ENCODE measurements around the gene ANXA2.
A peak's percentile ranks its signal among the peaks of the same experiment; 100 is the strongest.

The ANXA2 gene

GRCh38 chr15:60392601-60392985 lies 5.2 kb downstream of the ANXA2 start:
- Histone ChIP-seq H3K4ac (ENCODE audit: low read depth in 1 of 2, low read length in 2 of 2) (no peak overlapping the region), H3K14ac (ENCODE audit: low read length in 2 of 2) (no peak overlapping the region), H2BK120ac (ENCODE audit: low read depth, low read length) (no peak overlapping the region), H2BK12ac (ENCODE audit: low read length in 2 of 2) (no peak overlapping the region), H3K27me3 (ENCODE audit: control insufficient read depth in 1 of 2, insufficient read depth in 1 of 2, low read length in 2 of 2) (no peaks in the 10 kb centered on the region), H3K4me3 (ENCODE audit: insufficient read depth in 1 of 2, low read depth in 1 of 2, low read length in 2 of 2) (peak overlapping the region in 1 of 2 experiments; percentile 72), H3K27ac (ENCODE audit: low read length, poor library complexity, severe bottlenecking) (peak overlapping the region; percentile 99), H2AFZ (ENCODE audit: low read depth, low read length) (no peak overlapping the region), H4K8ac (ENCODE audit: low read length) (no peak overlapping the region), H3K18ac (ENCODE audit: low read depth in 1 of 2, low read length in 2 of 2) (no peak overlapping the region), H3K4me2 (ENCODE audit: low read length, poor library complexity, severe bottlenecking) (no peak overlapping the region), H2BK15ac (ENCODE audit: low read depth, poor library complexity, severe bottlenecking) (no peak overlapping the region), H3K23ac (ENCODE audit: low read length in 2 of 2) (no peak overlapping the region), H2AK5ac (ENCODE audit: low read length, severe bottlenecking) (no peak overlapping the region), H4K91ac (ENCODE audit: low read length) (no peak overlapping the region), H3K4me1 (ENCODE audit: control insufficient read depth, insufficient read depth, low read depth, low read length) (peaks cover 12% of the 10 kb centered on the region), H2BK5ac (ENCODE audit: low read depth, low read length, poor library complexity, severe bottlenecking) (no peak overlapping the region), H3K9me3 (ENCODE audit: control insufficient read depth, low read length) (no peaks in the 10 kb centered on the region), H3K9ac (ENCODE audit: low read length) (peak overlapping the region; percentile 100), H3K79me1 (replicated peaks; ENCODE audit: low read length, poor library complexity, severe bottlenecking) (no peaks in the 10 kb centered on the region), H3K36me3 (ENCODE audit: control insufficient read depth in 1 of 2, insufficient read depth in 2 of 2, low read depth in 1 of 2, low read length in 2 of 2) (peaks cover 11 to 59% of the 10 kb centered on the region in 2 experiments)
- WGBS: 15% methylated on average over 3 of the region's 3 CpGs
- peak; percentile 91 for DNase-seq

- 16% methylated on average over 4 of the region's 4 CpGs for WGBS
Measured at GRCh38 chr15:60391722-60392315, 6.0 kb downstream of the ANXA2 start.

GRCh38 chr15:60390871-60391501 lies 6.8 kb downstream of the ANXA2 start:
- no peaks in the 10 kb centered on the region for H3K9me3 ChIP-seq (ENCODE audit: control insufficient read depth, low read length)
- peak overlapping the region in 1 of 2 experiments; percentile 68 for H3K14ac ChIP-seq (ENCODE audit: low read length in 2 of 2)
- peak overlapping the region; percentile 78 for H3K27ac ChIP-seq (ENCODE audit: low read length, poor library complexity, severe bottlenecking)
- H2BK5ac ChIP-seq (ENCODE audit: low read depth, low read length, poor library complexity, severe bottlenecking): no peak overlapping the region
- peak overlapping the region in 1 of 2 experiments; percentile 72 for H3K4me3 ChIP-seq (ENCODE audit: insufficient read depth in 1 of 2, low read depth in 1 of 2, low read length in 2 of 2)
- H3K4ac ChIP-seq (ENCODE audit: low read depth in 1 of 2, low read length in 2 of 2): no peak overlapping the region
- peak overlapping the region in 1 of 2 experiments; percentile 60 for H3K18ac ChIP-seq (ENCODE audit: low read depth in 1 of 2, low read length in 2 of 2)
- H4K91ac ChIP-seq (ENCODE audit: low read length): no peak overlapping the region
- no peak overlapping the region for H2AFZ ChIP-seq (ENCODE audit: low read depth, low read length)
- H2AK5ac ChIP-seq (ENCODE audit: low read length, severe bottlenecking): peak overlapping the region; percentile 47
- H2BK12ac ChIP-seq (ENCODE audit: low read length in 2 of 2): no peak overlapping the region
- H2BK120ac ChIP-seq (ENCODE audit: low read depth, low read length): no peak overlapping the region
- H3K9ac ChIP-seq (ENCODE audit: low read length): peak overlapping the region; percentile 100
- H3K27me3 ChIP-seq (ENCODE audit: control insufficient read depth in 1 of 2, insufficient read depth in 1 of 2, low read length in 2 of 2): no peaks in the 10 kb centered on the region
- H3K4me1 ChIP-seq (ENCODE audit: control insufficient read depth, insufficient read depth, low read depth, low read length): peaks cover 12% of the 10 kb centered on the region
- H3K4me2 ChIP-seq (ENCODE audit: low read length, poor library complexity, severe bottlenecking): peak overlapping the region; percentile 62
- H4K8ac ChIP-seq (ENCODE audit: low read length): no peak overlapping the region
- H3K79me1 ChIP-seq (replicated peaks; ENCODE audit: low read length, poor library complexity, severe bottlenecking): no peaks in the 10 kb centered on the region
- DNase-seq: peak; percentile 92
- no peak overlapping the region for H3K23ac ChIP-seq (ENCODE audit: low read length in 2 of 2)
- peaks cover 11 to 66% of the 10 kb centered on the region in 2 experiments for H3K36me3 ChIP-seq (ENCODE audit: control insufficient read depth in 1 of 2, insufficient read depth in 2 of 2, low read depth in 1 of 2, low read length in 2 of 2)
- 31% methylated on average over 5 of the region's 6 CpGs for WGBS
- H2BK15ac ChIP-seq (ENCODE audit: low read depth, poor library complexity, severe bottlenecking): no peak overlapping the region

More at GRCh38 chr15:60391722-60392315, 6.0 kb downstream of the ANXA2 start:
- Histone ChIP-seq H4K91ac (ENCODE audit: low read length) (no peak overlapping the region), H2BK120ac (ENCODE audit: low read depth, low read length) (no peak overlapping the region), H3K18ac (ENCODE audit: low read depth in 1 of 2, low read length in 2 of 2) (no peak overlapping the region), H3K14ac (ENCODE audit: low read length in 2 of 2) (no peak overlapping the region), H3K4me3 (ENCODE audit: insufficient read depth in 1 of 2, low read depth in 1 of 2, low read length in 2 of 2) (peak overlapping the region in 1 of 2 experiments; percentile 72), H3K4me2 (ENCODE audit: low read length, poor library complexity, severe bottlenecking) (peak overlapping the region; percentile 59), H3K9ac (ENCODE audit: low read length) (peak overlapping the region; percentile 100), H4K8ac (ENCODE audit: low read length) (no peak overlapping the region), H2AFZ (ENCODE audit: low read depth, low read length) (no peak overlapping the region), H3K4me1 (ENCODE audit: control insufficient read depth, insufficient read depth, low read depth, low read length) (peaks cover 12% of the 10 kb centered on the region), H3K27ac (ENCODE audit: low read length, poor library complexity, severe bottlenecking) (peak overlapping the region; percentile 78), H3K27me3 (ENCODE audit: control insufficient read depth in 1 of 2, insufficient read depth in 1 of 2, low read length in 2 of 2) (no peaks in the 10 kb centered on the region), H3K36me3 (ENCODE audit: control insufficient read depth in 1 of 2, insufficient read depth in 2 of 2, low read depth in 1 of 2, low read length in 2 of 2) (peaks cover 11 to 67% of the 10 kb centered on the region in 2 experiments), H3K79me1 (replicated peaks; ENCODE audit: low read length, poor library complexity, severe bottlenecking) (no peaks in the 10 kb centered on the region), H2BK12ac (ENCODE audit: low read length in 2 of 2) (no peak overlapping the region), H2BK5ac (ENCODE audit: low read depth, low read length, poor library complexity, severe bottlenecking) (no peak overlapping the region), H3K9me3 (ENCODE audit: control insufficient read depth, low read length) (no peaks in the 10 kb centered on the region), H3K23ac (ENCODE audit: low read length in 2 of 2) (no peak overlapping the region), H2AK5ac (ENCODE audit: low read length, severe bottlenecking) (peak overlapping the region; percentile 24), H2BK15ac (ENCODE audit: low read depth, poor library complexity, severe bottlenecking) (no peak overlapping the region), H3K4ac (ENCODE audit: low read depth in 1 of 2, low read length in 2 of 2) (no peak overlapping the region)
- DNase-seq: no peak

GRCh38 chr15:60390231-60390630 lies 7.6 kb downstream of the ANXA2 start:
- no peak for DNase-seq
- Histone ChIP-seq H4K91ac (ENCODE audit: low read length) (no peak overlapping the region), H2BK120ac (ENCODE audit: low read depth, low read length) (no peak overlapping the region), H3K36me3 (ENCODE audit: control insufficient read depth in 1 of 2, insufficient read depth in 2 of 2, low read depth in 1 of 2, low read length in 2 of 2) (peaks cover 11 to 65% of the 10 kb centered on the region in 2 experiments), H2BK15ac (ENCODE audit: low read depth, poor library complexity, severe bottlenecking) (no peak overlapping the region), H3K27ac (ENCODE audit: low read length, poor library complexity, severe bottlenecking) (peak overlapping the region; percentile 45), H3K4me2 (ENCODE audit: low read length, poor library complexity, severe bottlenecking) (peak overlapping the region; percentile 52), H3K27me3 (ENCODE audit: control insufficient read depth in 1 of 2, insufficient read depth in 1 of 2, low read length in 2 of 2) (no peaks in the 10 kb centered on the region), H3K4me3 (ENCODE audit: insufficient read depth in 1 of 2, low read depth in 1 of 2, low read length in 2 of 2) (peak overlapping the region in 1 of 2 experiments; percentile 72), H3K9me3 (ENCODE audit: control insufficient read depth, low read length) (no peaks in the 10 kb centered on the region), H3K4ac (ENCODE audit: low read depth in 1 of 2, low read length in 2 of 2) (no peak overlapping the region), H2BK12ac (ENCODE audit: low read length in 2 of 2) (no peak overlapping the region), H2BK5ac (ENCODE audit: low read depth, low read length, poor library complexity, severe bottlenecking) (no peak overlapping the region), H3K14ac (ENCODE audit: low read length in 2 of 2) (no peak overlapping the region), H3K79me1 (replicated peaks; ENCODE audit: low read length, poor library complexity, severe bottlenecking) (no peaks in the 10 kb centered on the region), H3K18ac (ENCODE audit: low read depth in 1 of 2, low read length in 2 of 2) (no peak overlapping the region), H3K4me1 (ENCODE audit: control insufficient read depth, insufficient read depth, low read depth, low read length) (peaks cover 12% of the 10 kb centered on the region), H3K23ac (ENCODE audit: low read length in 2 of 2) (no peak overlapping the region), H2AFZ (ENCODE audit: low read depth, low read length) (no peak overlapping the region), H2AK5ac (ENCODE audit: low read length, severe bottlenecking) (no peak overlapping the region), H3K9ac (ENCODE audit: low read length) (peak overlapping the region; percentile 100), H4K8ac (ENCODE audit: low read length) (no peak overlapping the region)
- WGBS: 91% methylated on average over 6 of the region's 6 CpGs

Measured in mesenchymal stem cell (in vitro differentiated cells and primary cell).